HepG2 (cell line): Measurements from ENCODE around the gene PRDX2. TPM values are rescaled to one million over a fixed set of nuclear protein-coding genes. Genes with fewer than 3 reads are reported as not detected.

ENCODE experiments used
- ETV6 ChIP-seq: sonication (generic); formaldehyde crosslinking; conservative IDR thresholded peaks from 2 replicates; pipeline ENCODE4 v1.4.0; 2020; ENCODE audit warnings: missing genetic modification reagents
- MED13 ChIP-seq: sonication (generic); formaldehyde crosslinking; IDR thresholded peaks from 2 replicates; pipeline ENCODE4 v1.5.0; 2020; ENCODE audit warnings: missing genetic modification reagents
- PRMT3 ChIP-seq: sonication (generic); formaldehyde crosslinking; IDR thresholded peaks from 2 replicates; pipeline ENCODE4 v1.8.1; 2022; ENCODE audit warnings: low read depth, mild to moderate bottlenecking, moderate library complexity, missing genetic modification reagents, borderline replicate concordance
- RARG ChIP-seq: sonication (generic); formaldehyde crosslinking; IDR thresholded peaks from 2 replicates; pipeline ENCODE4 v1.4.0; 2020; ENCODE audit warnings: low read depth, mild to moderate bottlenecking, missing genetic modification reagents
- SRY ChIP-seq: sonication (generic); formaldehyde crosslinking; IDR thresholded peaks from 2 replicates; pipeline ENCODE4 v1.8.0; 2022; ENCODE audit warnings: mild to moderate bottlenecking, missing genetic modification reagents
- TP53 ChIP-seq: sonication (generic); formaldehyde crosslinking; conservative IDR thresholded peaks from 2 replicates; pipeline ENCODE4 v1.4.0; 2020; ENCODE audit warnings: missing genetic modification reagents
- ZNF20 ChIP-seq: sonication (generic); formaldehyde crosslinking; IDR thresholded peaks from 2 replicates; pipeline ENCODE4 v1.4.0; 2020; ENCODE audit warnings: mild to moderate bottlenecking, moderate library complexity, missing genetic modification reagents
- ZNF44 ChIP-seq: sonication (generic); formaldehyde crosslinking; IDR thresholded peaks from 2 replicates; pipeline ENCODE4 v1.5.1; 2020; ENCODE audit warnings: mild to moderate bottlenecking, missing genetic modification reagents
- ZNF556 ChIP-seq: sonication (generic); formaldehyde crosslinking; IDR thresholded peaks from 2 replicates; pipeline ENCODE4 v1.4.0; 2020; ENCODE audit warnings: mild to moderate bottlenecking, missing genetic modification reagents, borderline replicate concordance
- ZNF660 ChIP-seq: sonication (generic); formaldehyde crosslinking; IDR thresholded peaks from 2 replicates; pipeline ENCODE4 v1.5.1; 2020; ENCODE audit warnings: mild to moderate bottlenecking, low read depth, missing genetic modification reagents, borderline replicate concordance
- ZSCAN22 ChIP-seq: sonication (generic); formaldehyde crosslinking; IDR thresholded peaks from 2 replicates; pipeline ENCODE4 v1.4.0; 2020; ENCODE audit warnings: mild to moderate bottlenecking, missing genetic modification reagents
- ZSCAN31 ChIP-seq: sonication (generic); formaldehyde crosslinking; IDR thresholded peaks from 2 replicates; pipeline ENCODE4 v1.5.0; 2020; ENCODE audit warnings: low read depth, mild to moderate bottlenecking, missing genetic modification reagents
- polyA plus RNA-seq, 8 experiments: library from polyadenylated mRNA; depleted of rRNA in 3 of 8; stranded (reverse) in 7 of 8; unstranded in 1 of 8; fragments of >200 nt; fragmentation: Illumina TruSeq in 4 of 8; extraction: Trizol in 4 of 8; gene quantifications; 2 replicates each; pipeline versions ENCODE4 v1.2.1 to v1.2.3, GENCODE V29; 2011 to 2016; ENCODE audit warnings: low read depth in 4 of 8, missing spikeins in 1 of 8, mixed read lengths in 1 of 8; ENCODE audit not compliant: insufficient read depth in 1 of 8
- total RNA-seq, 5 experiments: library from RNA; depleted of rRNA; stranded (reverse); fragments of >200 nt; fragmentation: Illumina TruSeq; extraction: Trizol; gene quantifications; 2 replicates each; pipeline ENCODE4 v1.2.3, GENCODE V29; 2016; ENCODE audit warnings: low read depth in 1 of 5
- TF ChIP-seq, protein P1 (sequence below): IDR thresholded peaks from 2 replicates; pipeline ENCODE4 v1.6.1; 2012; ENCODE audit warnings: low read depth, low read length, improper control_type of control experiment
- TF ChIP-seq, protein P2 (sequence below): sonication (generic); formaldehyde crosslinking; conservative IDR thresholded peaks from 2 replicates; pipeline ENCODE4 v1.4.0; 2020; ENCODE audit warnings: mild to moderate bottlenecking, missing genetic modification reagents, moderate library complexity
- TF ChIP-seq, protein P3 (sequence below): sonication (generic); formaldehyde crosslinking; IDR thresholded peaks from 2 replicates; pipeline ENCODE4 v1.4.0; 2020; ENCODE audit warnings: mild to moderate bottlenecking, missing genetic modification reagents
- TF ChIP-seq, protein P4 (sequence below): sonication (generic); formaldehyde crosslinking; IDR thresholded peaks from 2 replicates; pipeline ENCODE4 v1.8.0; 2023; ENCODE audit warnings: mild to moderate bottlenecking, missing genetic modification reagents
- TF ChIP-seq, protein P5 (sequence below): sonication (generic); formaldehyde crosslinking; IDR thresholded peaks from 2 replicates; pipeline ENCODE4 v1.5.1; 2020; ENCODE audit warnings: mild to moderate bottlenecking, missing genetic modification reagents, moderate library complexity

The PRDX2 gene
- total and polyA plus RNA-seq, 2 of the 13 experiments (the other 11 are each of a cell fraction or from before 2014, with no cell fraction given): 218 to 381 TPM

DNA sequence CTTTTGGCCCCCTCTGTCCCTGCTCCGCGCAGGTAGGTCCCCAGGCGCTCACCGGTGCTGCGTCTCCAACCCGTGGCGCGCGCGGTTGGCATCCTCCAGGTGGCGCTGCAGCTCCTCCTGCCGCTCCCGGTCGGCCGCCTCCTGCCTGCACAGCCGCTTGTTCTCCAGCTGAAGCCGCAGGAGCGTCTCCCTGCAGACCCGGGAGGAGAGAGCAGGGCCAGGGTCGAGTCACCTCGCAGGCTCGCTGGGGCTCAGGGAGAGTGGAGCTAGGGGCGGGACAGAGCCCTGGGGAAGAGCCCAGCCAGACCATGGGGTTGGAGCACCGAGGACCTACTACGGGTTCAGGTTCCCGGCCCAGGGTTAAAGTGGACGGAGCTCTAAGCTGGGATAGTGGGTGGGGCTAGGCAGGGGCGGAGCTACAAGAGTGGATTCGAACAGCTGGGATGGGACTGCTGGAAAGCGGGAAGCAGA is 35.5 kb downstream of the PRDX2 start (continued):
- TF ChIP-seq, protein P1, sequence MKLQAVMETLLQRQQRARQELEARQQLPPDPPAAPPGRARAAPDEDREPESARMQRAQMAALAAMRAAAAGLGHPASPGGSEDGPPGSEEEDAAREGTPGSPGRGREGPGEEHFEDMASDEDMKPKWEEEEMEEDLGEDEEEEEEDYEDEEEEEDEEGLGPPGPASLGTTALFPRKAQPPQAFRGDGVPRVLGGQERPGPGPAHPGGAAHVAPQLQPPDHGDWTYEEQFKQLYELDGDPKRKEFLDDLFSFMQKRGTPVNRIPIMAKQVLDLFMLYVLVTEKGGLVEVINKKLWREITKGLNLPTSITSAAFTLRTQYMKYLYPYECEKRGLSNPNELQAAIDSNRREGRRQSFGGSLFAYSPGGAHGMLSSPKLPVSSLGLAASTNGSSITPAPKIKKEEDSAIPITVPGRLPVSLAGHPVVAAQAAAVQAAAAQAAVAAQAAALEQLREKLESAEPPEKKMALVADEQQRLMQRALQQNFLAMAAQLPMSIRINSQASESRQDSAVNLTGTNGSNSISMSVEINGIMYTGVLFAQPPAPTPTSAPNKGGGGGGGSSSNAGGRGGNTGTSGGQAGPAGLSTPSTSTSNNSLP: no peak
- TF ChIP-seq ZNF44 (CRISPR knock-in tag): peak; percentile 32; the same call in 1 of the 2 replicates
- TF ChIP-seq, protein P2, sequence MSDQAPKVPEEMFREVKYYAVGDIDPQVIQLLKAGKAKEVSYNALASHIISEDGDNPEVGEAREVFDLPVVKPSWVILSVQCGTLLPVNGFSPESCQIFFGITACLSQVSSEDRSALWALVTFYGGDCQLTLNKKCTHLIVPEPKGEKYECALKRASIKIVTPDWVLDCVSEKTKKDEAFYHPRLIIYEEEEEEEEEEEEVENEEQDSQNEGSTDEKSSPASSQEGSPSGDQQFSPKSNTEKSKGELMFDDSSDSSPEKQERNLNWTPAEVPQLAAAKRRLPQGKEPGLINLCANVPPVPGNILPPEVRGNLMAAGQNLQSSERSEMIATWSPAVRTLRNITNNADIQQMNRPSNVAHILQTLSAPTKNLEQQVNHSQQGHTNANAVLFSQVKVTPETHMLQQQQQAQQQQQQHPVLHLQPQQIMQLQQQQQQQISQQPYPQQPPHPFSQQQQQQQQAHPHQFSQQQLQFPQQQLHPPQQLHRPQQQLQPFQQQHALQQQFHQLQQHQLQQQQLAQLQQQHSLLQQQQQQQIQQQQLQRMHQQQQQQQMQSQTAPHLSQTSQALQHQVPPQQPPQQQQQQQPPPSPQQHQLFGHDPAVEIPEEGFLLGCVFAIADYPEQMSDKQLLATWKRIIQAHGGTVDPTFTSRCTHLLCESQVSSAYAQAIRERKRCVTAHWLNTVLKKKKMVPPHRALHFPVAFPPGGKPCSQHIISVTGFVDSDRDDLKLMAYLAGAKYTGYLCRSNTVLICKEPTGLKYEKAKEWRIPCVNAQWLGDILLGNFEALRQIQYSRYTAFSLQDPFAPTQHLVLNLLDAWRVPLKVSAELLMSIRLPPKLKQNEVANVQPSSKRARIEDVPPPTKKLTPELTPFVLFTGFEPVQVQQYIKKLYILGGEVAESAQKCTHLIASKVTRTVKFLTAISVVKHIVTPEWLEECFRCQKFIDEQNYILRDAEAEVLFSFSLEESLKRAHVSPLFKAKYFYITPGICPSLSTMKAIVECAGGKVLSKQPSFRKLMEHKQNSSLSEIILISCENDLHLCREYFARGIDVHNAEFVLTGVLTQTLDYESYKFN (CRISPR knock-in tag): no peak
- TF ChIP-seq, protein P3, sequence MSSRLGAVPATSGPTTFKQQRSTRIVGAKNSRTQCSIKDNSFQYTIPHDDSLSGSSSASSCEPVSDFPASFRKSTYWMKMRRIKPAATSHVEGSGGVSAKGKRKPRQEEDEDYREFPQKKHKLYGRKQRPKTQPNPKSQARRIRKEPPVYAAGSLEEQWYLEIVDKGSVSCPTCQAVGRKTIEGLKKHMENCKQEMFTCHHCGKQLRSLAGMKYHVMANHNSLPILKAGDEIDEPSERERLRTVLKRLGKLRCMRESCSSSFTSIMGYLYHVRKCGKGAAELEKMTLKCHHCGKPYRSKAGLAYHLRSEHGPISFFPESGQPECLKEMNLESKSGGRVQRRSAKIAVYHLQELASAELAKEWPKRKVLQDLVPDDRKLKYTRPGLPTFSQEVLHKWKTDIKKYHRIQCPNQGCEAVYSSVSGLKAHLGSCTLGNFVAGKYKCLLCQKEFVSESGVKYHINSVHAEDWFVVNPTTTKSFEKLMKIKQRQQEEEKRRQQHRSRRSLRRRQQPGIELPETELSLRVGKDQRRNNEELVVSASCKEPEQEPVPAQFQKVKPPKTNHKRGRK (CRISPR knock-in tag): no peak
- no peak for TF ChIP-seq SRY (CRISPR knock-in tag)
- TF ChIP-seq ZNF20 (CRISPR knock-in tag): no peak
- no peak for TF ChIP-seq MED13 (CRISPR knock-in tag)
- no peak for TF ChIP-seq RARG (CRISPR knock-in tag)
- TF ChIP-seq, protein P4, sequence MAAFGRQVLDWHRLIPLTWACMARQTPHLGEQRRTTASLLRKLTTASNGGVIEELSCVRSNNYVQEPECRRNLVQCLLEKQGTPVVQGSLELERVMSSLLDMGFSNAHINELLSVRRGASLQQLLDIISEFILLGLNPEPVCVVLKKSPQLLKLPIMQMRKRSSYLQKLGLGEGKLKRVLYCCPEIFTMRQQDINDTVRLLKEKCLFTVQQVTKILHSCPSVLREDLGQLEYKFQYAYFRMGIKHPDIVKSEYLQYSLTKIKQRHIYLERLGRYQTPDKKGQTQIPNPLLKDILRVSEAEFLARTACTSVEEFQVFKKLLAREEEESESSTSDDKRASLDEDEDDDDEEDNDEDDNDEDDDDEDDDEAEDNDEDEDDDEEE (CRISPR knock-in tag): no peak; the same call in 1 of the 2 replicates
- peak; percentile 63; the same call in 1 of the 2 replicates for TF ChIP-seq ZNF556 (CRISPR knock-in tag)
- peak; percentile 68; the same call in 1 of the 2 replicates for TF ChIP-seq ETV6 (CRISPR knock-in tag)
- TF ChIP-seq, protein P5, sequence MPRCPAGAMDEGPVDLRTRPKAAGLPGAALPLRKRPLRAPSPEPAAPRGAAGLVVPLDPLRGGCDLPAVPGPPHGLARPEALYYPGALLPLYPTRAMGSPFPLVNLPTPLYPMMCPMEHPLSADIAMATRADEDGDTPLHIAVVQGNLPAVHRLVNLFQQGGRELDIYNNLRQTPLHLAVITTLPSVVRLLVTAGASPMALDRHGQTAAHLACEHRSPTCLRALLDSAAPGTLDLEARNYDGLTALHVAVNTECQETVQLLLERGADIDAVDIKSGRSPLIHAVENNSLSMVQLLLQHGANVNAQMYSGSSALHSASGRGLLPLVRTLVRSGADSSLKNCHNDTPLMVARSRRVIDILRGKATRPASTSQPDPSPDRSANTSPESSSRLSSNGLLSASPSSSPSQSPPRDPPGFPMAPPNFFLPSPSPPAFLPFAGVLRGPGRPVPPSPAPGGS: no peak
- TF ChIP-seq TP53: no peak
- no peak for TF ChIP-seq ZSCAN22 (CRISPR knock-in tag)
- peak; percentile 60; the same call in 1 of the 2 replicates for TF ChIP-seq ZSCAN31 (CRISPR knock-in tag)
- no peak for TF ChIP-seq PRMT3 (CRISPR knock-in tag)
- no peak for TF ChIP-seq ZNF660 (CRISPR knock-in tag)
